Astrocyte (in vitro differentiated cells and primary cell): ENCODE data around the gene GPC3. TPM values are rescaled to one million over a fixed set of nuclear protein-coding genes. Genes with fewer than 3 reads are reported as not detected.

Experiments used
- DNase-seq: peaks from one replicate; pipeline ENCODE4 v3.0.0-alpha.2; 2010; ENCODE audit warnings: low read depth
- FAIRE-seq: peaks from 2 replicates; lab custom pipeline; 2011; peaks lifted over from hg19 to GRCh38; lab: Jason Lieb, UNC
- H2AFZ ChIP-seq: 2 replicates; pipeline ENCODE4 v1.6.0; 2012; ENCODE audit warnings: low read depth, low read length, inconsistent platforms
- H3K27ac ChIP-seq: 2 replicates; pipeline ENCODE4 v1.5.1; 2011; ENCODE audit warnings: low read depth, low read length, inconsistent platforms
- H3K27me3 ChIP-seq: 2 replicates; pipeline ENCODE4 v1.6.0; 2011; ENCODE audit warnings: low read length, inconsistent platforms; ENCODE audit not compliant: insufficient read depth
- H3K36me3 ChIP-seq: 2 replicates; pipeline ENCODE4 v1.5.1; 2011; ENCODE audit warnings: low read length, inconsistent platforms; ENCODE audit not compliant: insufficient read depth
- H3K4me1 ChIP-seq: 2 replicates; pipeline ENCODE4 v1.5.1; 2011; ENCODE audit warnings: low read length, inconsistent platforms; ENCODE audit not compliant: insufficient read depth
- H3K4me2 ChIP-seq: 2 replicates; pipeline ENCODE4 v1.6.0; 2012; ENCODE audit warnings: low read length, inconsistent platforms
- H3K4me3 ChIP-seq: 2 replicates; pipeline ENCODE4 v1.5.1; 2011; ENCODE audit warnings: low read depth, mild to moderate bottlenecking, low read length, inconsistent platforms; ENCODE audit not compliant: insufficient read depth
- H3K79me2 ChIP-seq: 2 replicates; pipeline ENCODE4 v1.6.0; 2012; ENCODE audit warnings: mild to moderate bottlenecking, low read length, inconsistent platforms; ENCODE audit not compliant: insufficient read depth
- H3K9ac ChIP-seq: 2 replicates; pipeline ENCODE4 v1.6.0; 2012; ENCODE audit warnings: mild to moderate bottlenecking, low read length, inconsistent platforms
- H3K9me3 ChIP-seq: 2 replicates; pipeline ENCODE4 v1.5.1; 2012; ENCODE audit warnings: low read depth, mild to moderate bottlenecking, low read length, inconsistent platforms; ENCODE audit not compliant: insufficient read depth
- H4K20me1 ChIP-seq: 2 replicates; pipeline ENCODE4 v1.6.0; 2012; ENCODE audit warnings: low read length, inconsistent platforms; ENCODE audit not compliant: insufficient read depth
- H3K27ac Mint-ChIP-seq: one replicate; pipeline ENCODE4 v1.8.0; 2021; ENCODE audit warnings: mild to moderate bottlenecking, mixed read lengths; ENCODE audit not compliant: unreplicated experiment
- H3K27me3 Mint-ChIP-seq: one replicate; pipeline ENCODE4 v1.8.0; 2021; ENCODE audit warnings: low read depth, mixed read lengths; ENCODE audit not compliant: unreplicated experiment
- H3K36me3 Mint-ChIP-seq: one replicate; pipeline ENCODE4 v1.8.0; 2021; ENCODE audit warnings: low read depth, mixed read lengths; ENCODE audit not compliant: unreplicated experiment
- H3K4me1 Mint-ChIP-seq: one replicate; pipeline ENCODE4 v1.8.0; 2021; ENCODE audit warnings: low read depth, mixed read lengths; ENCODE audit not compliant: unreplicated experiment
- H3K4me3 Mint-ChIP-seq: one replicate; pipeline ENCODE4 v1.8.0; 2021; ENCODE audit warnings: mild to moderate bottlenecking, moderate library complexity, mixed read lengths; ENCODE audit not compliant: unreplicated experiment
- H3K9me3 Mint-ChIP-seq: one replicate; pipeline ENCODE4 v1.8.0; 2021; ENCODE audit warnings: mild to moderate bottlenecking, mixed read lengths; ENCODE audit not compliant: unreplicated experiment
- EZH2 ChIP-seq: IDR thresholded peaks from 2 replicates; pipeline ENCODE4 v1.6.1; 2012; ENCODE audit warnings: mild to moderate bottlenecking, low read length, inconsistent platforms; ENCODE audit not compliant: insufficient read depth
- total RNA-seq: library from RNA; stranded (reverse); gene quantifications from 2 replicates; pipeline ENCODE4 v1.2.1, GENCODE V29; 2021
- TF ChIP-seq, protein P1 (sequence below): IDR thresholded peaks from 2 replicates; pipeline ENCODE4 v1.5.1; 2011; ENCODE audit warnings: low read depth, mild to moderate bottlenecking, inconsistent platforms, low read length, moderate library complexity; ENCODE audit not compliant: insufficient read depth

Gene GPC3
- total RNA-seq, 1 donor from 2014 or later = 8.2 TPM

DNA sequence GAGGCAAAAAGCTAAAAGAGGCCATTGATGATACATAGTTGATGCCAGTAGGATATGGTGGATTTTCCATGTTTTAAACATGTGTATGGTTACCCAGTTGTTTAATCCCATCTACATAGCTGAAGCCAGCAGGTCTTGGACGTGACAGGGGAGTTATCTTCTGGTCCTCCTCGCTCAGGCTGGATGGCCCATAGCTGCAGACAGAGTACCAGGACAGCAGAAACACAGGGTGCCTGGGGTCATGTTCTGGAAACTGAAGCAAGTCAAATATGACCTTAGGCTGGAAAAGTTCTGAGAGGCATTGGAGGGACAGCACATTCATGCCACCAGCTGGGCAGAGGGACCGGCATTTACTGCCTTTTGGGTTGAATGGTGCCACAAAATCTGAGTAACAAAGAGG, 452.1 kb downstream of the GPC3 start:
- no peaks in the 10 kb centered on the region for H3K9me3 Mint-ChIP-seq
- TF ChIP-seq, protein P1, sequence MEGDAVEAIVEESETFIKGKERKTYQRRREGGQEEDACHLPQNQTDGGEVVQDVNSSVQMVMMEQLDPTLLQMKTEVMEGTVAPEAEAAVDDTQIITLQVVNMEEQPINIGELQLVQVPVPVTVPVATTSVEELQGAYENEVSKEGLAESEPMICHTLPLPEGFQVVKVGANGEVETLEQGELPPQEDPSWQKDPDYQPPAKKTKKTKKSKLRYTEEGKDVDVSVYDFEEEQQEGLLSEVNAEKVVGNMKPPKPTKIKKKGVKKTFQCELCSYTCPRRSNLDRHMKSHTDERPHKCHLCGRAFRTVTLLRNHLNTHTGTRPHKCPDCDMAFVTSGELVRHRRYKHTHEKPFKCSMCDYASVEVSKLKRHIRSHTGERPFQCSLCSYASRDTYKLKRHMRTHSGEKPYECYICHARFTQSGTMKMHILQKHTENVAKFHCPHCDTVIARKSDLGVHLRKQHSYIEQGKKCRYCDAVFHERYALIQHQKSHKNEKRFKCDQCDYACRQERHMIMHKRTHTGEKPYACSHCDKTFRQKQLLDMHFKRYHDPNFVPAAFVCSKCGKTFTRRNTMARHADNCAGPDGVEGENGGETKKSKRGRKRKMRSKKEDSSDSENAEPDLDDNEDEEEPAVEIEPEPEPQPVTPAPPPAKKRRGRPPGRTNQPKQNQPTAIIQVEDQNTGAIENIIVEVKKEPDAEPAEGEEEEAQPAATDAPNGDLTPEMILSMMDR = no peak
- no peak for TF ChIP-seq EZH2
- no peaks in the 10 kb centered on the region for H3K4me1 ChIP-seq
- H3K79me2 ChIP-seq = no peaks in the 10 kb centered on the region
- no peaks in the 10 kb centered on the region for H3K9me3 ChIP-seq
- no peaks in the 10 kb centered on the region for H3K27me3 ChIP-seq
- H3K4me2 ChIP-seq = no peak overlapping the region
- H3K4me3 Mint-ChIP-seq = no peak overlapping the region
- H3K27ac ChIP-seq = no peak overlapping the region
- H3K9ac ChIP-seq = no peak overlapping the region
- H4K20me1 ChIP-seq = no peaks in the 10 kb centered on the region
- no peak overlapping the region for H3K4me3 ChIP-seq
- H2AFZ ChIP-seq = no peak overlapping the region
- FAIRE-seq (no peak), DNase-seq (no peak)
- H3K27me3 Mint-ChIP-seq = no peaks in the 10 kb centered on the region
- no peak overlapping the region for H3K27ac Mint-ChIP-seq
- no peaks in the 10 kb centered on the region for H3K36me3 Mint-ChIP-seq
- no peaks in the 10 kb centered on the region for H3K4me1 Mint-ChIP-seq
- no peaks in the 10 kb centered on the region for H3K36me3 ChIP-seq

DNA sequence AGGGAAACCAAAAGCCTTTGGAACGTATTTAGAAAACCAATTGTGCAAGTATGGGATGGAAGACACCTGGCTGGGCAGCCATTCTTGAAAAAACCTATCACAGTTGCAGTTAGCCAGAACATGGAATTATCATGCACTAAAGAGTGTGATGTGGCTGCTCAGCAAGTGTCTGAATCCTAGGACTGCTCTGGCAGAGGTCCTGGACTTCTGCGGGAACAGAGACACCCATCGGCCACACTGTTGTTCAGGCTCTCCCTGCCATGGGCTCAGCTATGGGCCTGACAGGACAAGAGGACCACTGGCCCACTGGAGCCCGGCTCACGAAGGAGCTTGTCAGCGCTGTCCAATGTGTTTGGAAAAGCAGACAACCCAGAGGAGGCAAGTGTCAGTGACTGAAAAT, 454.4 kb downstream of the GPC3 start:
- Histone ChIP-seq H3K27me3 (no peaks in the 10 kb centered on the region), H3K4me1 (no peaks in the 10 kb centered on the region), H3K36me3 (no peaks in the 10 kb centered on the region), H4K20me1 (no peaks in the 10 kb centered on the region), H3K27ac (no peak overlapping the region), H2AFZ (no peak overlapping the region), H3K4me2 (no peak overlapping the region), H3K4me3 (no peak overlapping the region), H3K9me3 (no peaks in the 10 kb centered on the region), H3K79me2 (no peaks in the 10 kb centered on the region), H3K9ac (no peak overlapping the region)
- TF ChIP-seq EZH2 = no peak
- TF ChIP-seq, protein P1 = no peak
- H3K27me3 Mint-ChIP-seq = no peaks in the 10 kb centered on the region
- FAIRE-seq (no peak), DNase-seq (no peak)
- no peak overlapping the region for H3K27ac Mint-ChIP-seq
- H3K36me3 Mint-ChIP-seq = no peaks in the 10 kb centered on the region
- H3K9me3 Mint-ChIP-seq = no peaks in the 10 kb centered on the region
- no peaks in the 10 kb centered on the region for H3K4me1 Mint-ChIP-seq
- no peak overlapping the region for H3K4me3 Mint-ChIP-seq

DNA sequence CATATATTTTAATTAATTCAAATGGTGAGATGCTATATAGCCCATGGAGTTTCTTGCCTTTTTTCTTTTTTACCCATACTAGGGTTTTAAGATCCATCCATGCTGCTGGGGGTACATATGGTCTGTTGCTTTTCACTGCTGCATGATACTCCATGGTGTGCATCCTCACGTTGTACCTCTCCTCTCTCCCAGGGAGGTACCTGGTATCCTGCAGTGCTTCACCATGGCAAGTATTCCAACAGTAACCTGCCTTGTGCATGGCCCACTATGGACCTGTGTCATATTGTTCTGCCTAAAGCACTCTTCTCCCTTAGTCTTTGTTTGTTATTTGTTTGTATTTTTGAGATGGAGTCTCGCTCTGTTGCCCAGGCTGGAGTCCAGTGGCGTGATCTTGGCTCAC, 455.8 kb downstream of the GPC3 start:
- Histone ChIP-seq H3K36me3 (no peaks in the 10 kb centered on the region), H4K20me1 (no peaks in the 10 kb centered on the region), H3K79me2 (no peaks in the 10 kb centered on the region), H3K4me1 (no peaks in the 10 kb centered on the region), H3K9ac (no peak overlapping the region), H3K4me2 (no peak overlapping the region), H3K4me3 (no peak overlapping the region), H2AFZ (no peak overlapping the region), H3K9me3 (no peaks in the 10 kb centered on the region), H3K27me3 (no peaks in the 10 kb centered on the region), H3K27ac (no peak overlapping the region)
- Mint-ChIP-seq H3K27ac (no peak overlapping the region), H3K4me3 (no peak overlapping the region), H3K4me1 (no peaks in the 10 kb centered on the region), H3K9me3 (no peaks in the 10 kb centered on the region), H3K27me3 (no peaks in the 10 kb centered on the region), H3K36me3 (no peaks in the 10 kb centered on the region)
- peak; percentile 60 for FAIRE-seq
- TF ChIP-seq, protein P1 = no peak
- DNase-seq = no peak
